ENCODE measurements around the gene THAP4. TPM values are rescaled to one million over a fixed set of nuclear protein-coding genes. Genes with fewer than 3 reads are reported as not detected.

THAP4 gene
- 199 TPM for polyA plus RNA-seq (2012; ENCODE audit: insufficient read length, low read depth)

DNA sequence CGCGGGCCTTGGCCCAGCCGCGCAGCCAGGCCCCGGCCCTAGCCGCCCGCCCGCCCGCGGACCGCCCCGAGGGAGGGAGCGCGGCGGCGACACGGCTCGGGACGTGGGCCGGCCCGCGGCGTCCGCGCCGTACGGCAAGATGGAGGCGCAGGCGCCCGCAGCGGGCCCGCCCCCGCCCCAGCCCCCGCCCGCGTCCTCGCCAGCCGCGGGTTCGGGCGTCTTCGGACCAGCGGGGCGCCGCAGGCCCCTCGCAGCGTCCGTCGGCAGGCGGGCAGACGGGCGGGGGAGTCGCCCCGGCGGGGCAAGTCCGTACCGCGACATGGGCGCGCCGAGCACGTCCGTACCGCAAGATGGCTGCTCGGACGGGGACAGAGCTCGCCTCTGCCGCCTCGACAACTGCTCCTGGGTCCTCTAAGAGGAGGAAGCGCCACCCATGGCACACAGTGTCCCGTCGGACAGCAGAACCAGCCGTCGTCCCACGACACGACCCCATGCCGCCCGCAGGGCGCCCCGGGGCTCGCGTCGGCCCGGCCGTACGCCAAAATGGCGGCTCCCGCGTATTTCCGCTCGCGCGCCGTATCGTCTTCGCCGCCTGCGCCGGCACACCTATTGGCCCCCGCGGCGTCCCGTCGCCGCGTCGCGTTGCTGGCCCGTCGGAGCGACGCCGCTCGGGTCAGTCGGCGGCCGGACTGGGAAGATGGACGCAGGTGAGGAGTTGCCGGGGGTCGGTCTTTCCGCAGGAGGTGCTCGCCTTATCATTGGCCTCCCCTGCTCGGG lies at the start of gene THAP4, which contains the start of gene ATG4B:
TSS of gene THAP4 (minus strand) at position 141 of the 777 bp plus-strand sequence. CDS start 141 bp downstream, outside the sequence.
TSS of gene ATG4B (plus strand) at position 676 of the 777 bp plus-strand sequence. CDS start at position 698, 22 bp downstream.
- peak; percentile 63; the same call in 1 of the 2 replicates for TF ChIP-seq TAF1 (IDR thresholded peaks at IDR 0.05; ENCODE audit: borderline replicate concordance, insufficient read depth, low read length)
- peak; percentile 30; the same call in 1 of the 2 replicates for TF ChIP-seq SIN3A (IDR thresholded peaks at IDR 0.05; ENCODE audit: borderline replicate concordance, insufficient read depth, low read length)
- TF ChIP-seq, protein P1, sequence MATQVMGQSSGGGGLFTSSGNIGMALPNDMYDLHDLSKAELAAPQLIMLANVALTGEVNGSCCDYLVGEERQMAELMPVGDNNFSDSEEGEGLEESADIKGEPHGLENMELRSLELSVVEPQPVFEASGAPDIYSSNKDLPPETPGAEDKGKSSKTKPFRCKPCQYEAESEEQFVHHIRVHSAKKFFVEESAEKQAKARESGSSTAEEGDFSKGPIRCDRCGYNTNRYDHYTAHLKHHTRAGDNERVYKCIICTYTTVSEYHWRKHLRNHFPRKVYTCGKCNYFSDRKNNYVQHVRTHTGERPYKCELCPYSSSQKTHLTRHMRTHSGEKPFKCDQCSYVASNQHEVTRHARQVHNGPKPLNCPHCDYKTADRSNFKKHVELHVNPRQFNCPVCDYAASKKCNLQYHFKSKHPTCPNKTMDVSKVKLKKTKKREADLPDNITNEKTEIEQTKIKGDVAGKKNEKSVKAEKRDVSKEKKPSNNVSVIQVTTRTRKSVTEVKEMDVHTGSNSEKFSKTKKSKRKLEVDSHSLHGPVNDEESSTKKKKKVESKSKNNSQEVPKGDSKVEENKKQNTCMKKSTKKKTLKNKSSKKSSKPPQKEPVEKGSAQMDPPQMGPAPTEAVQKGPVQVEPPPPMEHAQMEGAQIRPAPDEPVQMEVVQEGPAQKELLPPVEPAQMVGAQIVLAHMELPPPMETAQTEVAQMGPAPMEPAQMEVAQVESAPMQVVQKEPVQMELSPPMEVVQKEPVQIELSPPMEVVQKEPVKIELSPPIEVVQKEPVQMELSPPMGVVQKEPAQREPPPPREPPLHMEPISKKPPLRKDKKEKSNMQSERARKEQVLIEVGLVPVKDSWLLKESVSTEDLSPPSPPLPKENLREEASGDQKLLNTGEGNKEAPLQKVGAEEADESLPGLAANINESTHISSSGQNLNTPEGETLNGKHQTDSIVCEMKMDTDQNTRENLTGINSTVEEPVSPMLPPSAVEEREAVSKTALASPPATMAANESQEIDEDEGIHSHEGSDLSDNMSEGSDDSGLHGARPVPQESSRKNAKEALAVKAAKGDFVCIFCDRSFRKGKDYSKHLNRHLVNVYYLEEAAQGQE (IDR thresholded peaks at IDR 0.05; ENCODE audit: insufficient read depth in 1 of 2, low read depth in 2 of 2, low read length in 2 of 2): 0 out of 4 replicates have a peak, but pooled peaks of 1 of the 2 experiments have one; percentile 46
- TF ChIP-seq POLR2AphosphoS5 (IDR thresholded peaks at IDR 0.05; ENCODE audit: low read depth, low read length): peak; percentile 77
- TF ChIP-seq FOXP2 (optimal IDR thresholded peaks at IDR 0.05; ENCODE audit: borderline replicate concordance, extremely low read depth, extremely low read length, insufficient read depth): no peak

DNA sequence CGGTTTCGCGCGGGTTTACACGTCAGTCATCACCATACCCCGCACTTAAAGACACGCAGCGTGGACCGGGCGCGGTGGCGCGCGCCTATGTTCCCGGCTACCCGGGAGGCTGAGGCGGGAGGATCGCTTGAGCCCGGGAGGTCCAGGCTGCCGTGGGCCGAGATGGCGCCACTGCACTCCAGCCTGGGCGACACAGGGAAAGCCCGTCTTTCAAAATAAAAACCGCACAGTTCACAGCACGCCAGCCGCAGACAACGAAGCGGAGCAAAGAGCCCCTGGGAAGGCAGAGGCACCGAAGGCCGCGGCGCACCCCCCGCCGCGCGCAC lies 49.3 kb upstream of the THAP4 start:
- TF ChIP-seq TAF1 (IDR thresholded peaks at IDR 0.05; ENCODE audit: borderline replicate concordance, insufficient read depth, low read length) (no peak), POLR2AphosphoS5 (IDR thresholded peaks at IDR 0.05; ENCODE audit: low read depth, low read length) (no peak), FOXP2 (optimal IDR thresholded peaks at IDR 0.05; ENCODE audit: borderline replicate concordance, extremely low read depth, extremely low read length, insufficient read depth) (no peak), SIN3A (IDR thresholded peaks at IDR 0.05; ENCODE audit: borderline replicate concordance, insufficient read depth, low read length) (no peak)
- TF ChIP-seq, protein P1 (IDR thresholded peaks at IDR 0.05; ENCODE audit: insufficient read depth in 1 of 2, low read depth in 2 of 2, low read length in 2 of 2): no peak

- TF ChIP-seq FOXP2 (optimal IDR thresholded peaks at IDR 0.05; ENCODE audit: borderline replicate concordance, extremely low read depth, extremely low read length, insufficient read depth): no peak
- TF ChIP-seq, protein P1 (IDR thresholded peaks at IDR 0.05; ENCODE audit: insufficient read depth in 1 of 2, low read depth in 2 of 2, low read length in 2 of 2): no peak
- no peak for TF ChIP-seq TAF1 (IDR thresholded peaks at IDR 0.05; ENCODE audit: borderline replicate concordance, insufficient read depth, low read length)
- no peak for TF ChIP-seq POLR2AphosphoS5 (IDR thresholded peaks at IDR 0.05; ENCODE audit: low read depth, low read length)
- TF ChIP-seq SIN3A (IDR thresholded peaks at IDR 0.05; ENCODE audit: borderline replicate concordance, insufficient read depth, low read length): no peak
These were observed 44.1 kb upstream of the THAP4 start for GRCh38 chr2:241680827-241681599.

GRCh38 chr2:241680044-241680443 lies 43.1 kb upstream of the THAP4 start:
- no peak for TF ChIP-seq TAF1 (IDR thresholded peaks at IDR 0.05; ENCODE audit: borderline replicate concordance, insufficient read depth, low read length)
- TF ChIP-seq POLR2AphosphoS5 (IDR thresholded peaks at IDR 0.05; ENCODE audit: low read depth, low read length): no peak
- no peak for TF ChIP-seq FOXP2 (optimal IDR thresholded peaks at IDR 0.05; ENCODE audit: borderline replicate concordance, extremely low read depth, extremely low read length, insufficient read depth)
- TF ChIP-seq SIN3A (IDR thresholded peaks at IDR 0.05; ENCODE audit: borderline replicate concordance, insufficient read depth, low read length): no peak
- TF ChIP-seq, protein P1 (IDR thresholded peaks at IDR 0.05; ENCODE audit: insufficient read depth in 1 of 2, low read depth in 2 of 2, low read length in 2 of 2): no peak
